KMS-11 (cell line): Measurements from ENCODE around the gene HINFP.
"Not testable (repeated sequence)": the region's sequence is repeated elsewhere in the genome, so short reads cannot be mapped to it uniquely, and the experiment has no call there.

Experiments
- H2AFZ ChIP-seq: fragments of 200-600 bp; sonication (generic); 2 replicates; pipeline ENCODE4 v1.6.1; 2016; ENCODE audit warnings: antibody characterized with exemption, mixed run types, low read depth
- H3K27ac ChIP-seq: fragments of 200-600 bp; sonication (generic); 2 replicates; pipeline ENCODE4 v1.6.1; 2016; ENCODE audit warnings: mild to moderate bottlenecking, mixed run types
- H3K27me3 ChIP-seq: fragments of 200-600 bp; sonication (generic); 2 replicates; pipeline ENCODE4 v1.6.1; 2017; ENCODE audit warnings: mild to moderate bottlenecking, low read depth, mixed run types, moderate library complexity; ENCODE audit not compliant: insufficient read depth
- H3K36me3 ChIP-seq: fragments of 200-600 bp; sonication (generic); 2 replicates; pipeline ENCODE4 v1.6.1; 2017; ENCODE audit warnings: mild to moderate bottlenecking, mixed run types; ENCODE audit not compliant: insufficient read depth
- H3K4me1 ChIP-seq: fragments of 200-600 bp; sonication (generic); 2 replicates; pipeline ENCODE4 v1.6.1; 2016; ENCODE audit warnings: mild to moderate bottlenecking, low read depth, mixed run types; ENCODE audit not compliant: poor library complexity, severe bottlenecking
- H3K4me2 ChIP-seq: fragments of 200-600 bp; sonication (generic); 2 replicates; pipeline ENCODE4 v1.7.0; 2016; ENCODE audit warnings: mild to moderate bottlenecking, mixed run types
- H3K4me3 ChIP-seq: fragments of 200-600 bp; sonication (generic); IDR thresholded peaks from 2 replicates; pipeline ENCODE4 v1.6.1; 2017; ENCODE audit warnings: low read depth, low read length, mixed read lengths; ENCODE audit not compliant: insufficient read depth
- H3K79me2 ChIP-seq: fragments of 200-600 bp; sonication (generic); 2 replicates; pipeline ENCODE4 v1.6.1; 2016; ENCODE audit warnings: low read depth, mixed run types; ENCODE audit not compliant: insufficient read depth
- H3K9ac ChIP-seq: fragments of 200-600 bp; sonication (generic); 2 replicates; pipeline ENCODE4 v1.6.1; 2016; ENCODE audit warnings: mild to moderate bottlenecking, mixed run types
- H4K20me1 ChIP-seq: fragments of 200-600 bp; sonication (generic); 2 replicates; pipeline ENCODE4 v1.6.1; 2016; ENCODE audit warnings: mild to moderate bottlenecking, mixed run types; ENCODE audit not compliant: insufficient read depth
- CTCF ChIP-seq: fragments of 200-600 bp; sonication (generic); conservative IDR thresholded peaks from 2 replicates; pipeline ENCODE4 v1.6.1; 2017; ENCODE audit warnings: low read depth, mild to moderate bottlenecking, antibody characterized with exemption, low read length, moderate library complexity, mixed read lengths

Gene HINFP

GRCh38 chr11:119158467-119158866 lies 37.1 kb downstream of the HINFP start:
- H3K27ac ChIP-seq, result no peak overlapping the region
- no peak for TF ChIP-seq CTCF
- H3K4me2 ChIP-seq, result no peak overlapping the region
- H3K79me2 ChIP-seq, result no peaks in the 10 kb centered on the region
- no peaks in the 10 kb centered on the region for H3K36me3 ChIP-seq
- no peaks in the 10 kb centered on the region for H3K4me1 ChIP-seq
- H3K9ac ChIP-seq, result no peak overlapping the region
- no peak overlapping the region for H2AFZ ChIP-seq
- H3K27me3 ChIP-seq, result peaks cover 7% of the 10 kb centered on the region; the same call in 1 of the 2 replicates
- H4K20me1 ChIP-seq, result no peaks in the 10 kb centered on the region
- H3K4me3 ChIP-seq, result no peak overlapping the region

GRCh38 chr11:119160151-119160550 lies 38.8 kb downstream of the HINFP start:
- Histone ChIP-seq H3K4me1 (no peaks in the 10 kb centered on the region), H3K27me3 (peaks cover 5% of the 10 kb centered on the region; the same call in 1 of the 2 replicates), H4K20me1 (no peaks in the 10 kb centered on the region), H3K9ac (no peak overlapping the region), H3K27ac (no peak overlapping the region), H3K79me2 (no peaks in the 10 kb centered on the region), H2AFZ (no peak overlapping the region), H3K36me3 (no peaks in the 10 kb centered on the region), H3K4me3 (no peak overlapping the region), H3K4me2 (no peak overlapping the region)
- TF ChIP-seq CTCF, result no peak

- Histone ChIP-seq H4K20me1 (no peaks in the 10 kb centered on the region), H3K4me1 (no peaks in the 10 kb centered on the region), H3K4me2 (no peak overlapping the region), H3K79me2 (no peaks in the 10 kb centered on the region), H2AFZ (no peak overlapping the region), H3K27me3 (no peaks in the 10 kb centered on the region; the same call in 1 of the 2 replicates), H3K9ac (no peak overlapping the region), H3K36me3 (no peaks in the 10 kb centered on the region), H3K27ac (no peak overlapping the region), H3K4me3 (no peak overlapping the region)
- TF ChIP-seq CTCF, result no peak
These were observed 40.5 kb downstream of the HINFP start for GRCh38 chr11:119161871-119162270.

GRCh38 chr11:119166368-119167076 lies 45.1 kb downstream of the HINFP start:
- TF ChIP-seq CTCF, result no peak
- no peaks in the 10 kb centered on the region for H3K4me1 ChIP-seq
- no peaks in the 10 kb centered on the region for H4K20me1 ChIP-seq
- no peak overlapping the region for H3K4me3 ChIP-seq
- H3K36me3 ChIP-seq, result no peaks in the 10 kb centered on the region
- H3K9ac ChIP-seq, result no peak overlapping the region
- H3K79me2 ChIP-seq, result no peaks in the 10 kb centered on the region
- H3K27ac ChIP-seq, result no peak overlapping the region
- H2AFZ ChIP-seq, result no peak overlapping the region
- H3K27me3 ChIP-seq, result no peaks in the 10 kb centered on the region
- no peak overlapping the region for H3K4me2 ChIP-seq

- H3K9ac ChIP-seq, H3K27me3 ChIP-seq, H3K27ac ChIP-seq, H2AFZ ChIP-seq, H3K79me2 ChIP-seq, H3K4me1 ChIP-seq, H4K20me1 ChIP-seq, H3K4me2 ChIP-seq, H3K36me3 ChIP-seq, H3K4me3 ChIP-seq: not testable (repeated sequence)
These were observed 45.7 kb downstream of the HINFP start for GRCh38 chr11:119167077-119167458.
